K562 (cell line): ENCODE measurements around the gene VSIG4. TPM values are rescaled to one million over a fixed set of nuclear protein-coding genes. Genes with fewer than 3 reads are reported as not detected.

Source experiments
- BACH1 ChIP-seq: fragments of 200-800 bp; sonication (Bioruptor generic); IDR thresholded peaks from 2 replicates; pipeline ENCODE4 v1.6.1; 2016; ENCODE audit warnings: missing genetic modification characterization, missing compliant biosample characterization
- DMBX1 ChIP-seq: fragments of 250-450 bp; sonication (Bioruptor Pico); IDR thresholded peaks from 2 replicates; pipeline ENCODE4 v1.8.0; 2022; ENCODE audit warnings: inconsistent platforms, mild to moderate bottlenecking, moderate library complexity, borderline replicate concordance
- EP300 ChIP-seq: IDR thresholded peaks from 2 replicates; pipeline ENCODE4 v1.6.1; 2012; ENCODE audit warnings: low read length, improper control_type of control experiment
- MNT ChIP-seq, 2 experiments: fragments of 450-650 bp; conservative IDR thresholded peaks; 2 replicates each; pipeline ENCODE4 v1.6.1; 2017; ENCODE audit warnings: mild to moderate bottlenecking in 2 of 2, moderate library complexity in 2 of 2
- NCOA6 ChIP-seq: fragments of 450-650 bp; IDR thresholded peaks from 2 replicates; pipeline ENCODE4 v1.6.1; 2017; ENCODE audit warnings: mild to moderate bottlenecking
- RNF2 ChIP-seq: sonication (generic); IDR thresholded peaks from 2 replicates; pipeline ENCODE4 v1.6.1; 2016
- SRSF7 ChIP-seq: fragments of 200-400 bp; formaldehyde crosslinking; optimal IDR thresholded peaks from 2 replicates; pipeline ENCODE3; 2017; ENCODE audit warnings: mild to moderate bottlenecking, low read depth, low read length
- VEZF1 ChIP-seq: fragments of 200-800 bp; sonication (Bioruptor generic); IDR thresholded peaks from 2 replicates; pipeline ENCODE4 v1.6.1; 2017; ENCODE audit warnings: missing genetic modification characterization, missing compliant biosample characterization
- polyA plus RNA-seq, 8 experiments: library from polyadenylated mRNA; depleted of rRNA in 4 of 8; stranded (reverse) in 5 of 8; unstranded in 3 of 8; fragments of >200 nt; fragmentation: Nextera tagmentation in 2 of 8; fragmentation: Illumina TruSeq in 1 of 8; extraction: Ambion mirVana in 2 of 8; extraction: Trizol in 1 of 8; gene quantifications; 2 replicates each; pipeline versions ENCODE4 v1.2.1 to v1.2.3, GENCODE V29; 2011 to 2014; ENCODE audit warnings: inconsistent platforms in 1 of 8, missing spikeins in 1 of 8
- total RNA-seq, 7 experiments: library from RNA; depleted of rRNA in 6 of 7; stranded (reverse); fragments of >200 nt in 6 of 7; fragmentation: Illumina TruSeq in 2 of 7; extraction: Trizol in 2 of 7; gene quantifications; 2 replicates each; pipeline versions ENCODE4 v1.2.1 to v1.2.3, GENCODE V29; 2011 to 2021; ENCODE audit warnings: low replicate concordance in 1 of 7
- TF ChIP-seq, protein P1 (sequence below): sonication (generic); formaldehyde crosslinking; IDR thresholded peaks from 2 replicates; pipeline ENCODE4 v1.8.0; 2022; ENCODE audit warnings: missing genetic modification reagents, mild to moderate bottlenecking, borderline replicate concordance

Gene VSIG4
- total and polyA plus RNA-seq, 9 of the 15 experiments (the other 6 are each of a cell fraction or from before 2014, with no cell fraction given): 0.22 to 1.6 (median 0.46) TPM; not detected in 1

GRCh38 chrX:66004928-66005829, 34.7 kb downstream of the VSIG4 start (continued):
- TF ChIP-seq, protein P1, sequence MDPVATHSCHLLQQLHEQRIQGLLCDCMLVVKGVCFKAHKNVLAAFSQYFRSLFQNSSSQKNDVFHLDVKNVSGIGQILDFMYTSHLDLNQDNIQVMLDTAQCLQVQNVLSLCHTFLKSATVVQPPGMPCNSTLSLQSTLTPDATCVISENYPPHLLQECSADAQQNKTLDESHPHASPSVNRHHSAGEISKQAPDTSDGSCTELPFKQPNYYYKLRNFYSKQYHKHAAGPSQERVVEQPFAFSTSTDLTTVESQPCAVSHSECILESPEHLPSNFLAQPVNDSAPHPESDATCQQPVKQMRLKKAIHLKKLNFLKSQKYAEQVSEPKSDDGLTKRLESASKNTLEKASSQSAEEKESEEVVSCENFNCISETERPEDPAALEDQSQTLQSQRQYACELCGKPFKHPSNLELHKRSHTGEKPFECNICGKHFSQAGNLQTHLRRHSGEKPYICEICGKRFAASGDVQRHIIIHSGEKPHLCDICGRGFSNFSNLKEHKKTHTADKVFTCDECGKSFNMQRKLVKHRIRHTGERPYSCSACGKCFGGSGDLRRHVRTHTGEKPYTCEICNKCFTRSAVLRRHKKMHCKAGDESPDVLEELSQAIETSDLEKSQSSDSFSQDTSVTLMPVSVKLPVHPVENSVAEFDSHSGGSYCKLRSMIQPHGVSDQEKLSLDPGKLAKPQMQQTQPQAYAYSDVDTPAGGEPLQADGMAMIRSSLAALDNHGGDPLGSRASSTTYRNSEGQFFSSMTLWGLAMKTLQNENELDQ (CRISPR knock-in tag): no peak
- TF ChIP-seq NCOA6: no peak
- TF ChIP-seq BACH1 (tag): peak; percentile 6; the same call in 1 of the 2 replicates
- peak; percentile 86 for TF ChIP-seq RNF2
- TF ChIP-seq VEZF1 (CRISPR knock-in tag): no peak
- 0 out of 4 replicates have a peak, but pooled peaks of 1 of the 2 experiments have one; percentile 24 for TF ChIP-seq MNT (conservative IDR thresholded peaks at IDR 0.05)
- TF ChIP-seq EP300: peak; percentile 84
- no peak for TF ChIP-seq DMBX1 (CRISPR knock-in tag)
- no peak for TF ChIP-seq SRSF7
